ENCODE data around the gene DTNA.

Gene DTNA

GRCh38 chr18:34726286-34727004 lies 16.3 kb downstream of the DTNA start:
- Histone ChIP-seq H4K20me1 (ENCODE audit: insufficient read depth) (no peaks in the 10 kb centered on the region), H3K9ac (no peak overlapping the region), H3K4me3 (IDR thresholded peaks at IDR 0.05; ENCODE audit: insufficient read depth, low read depth, low read length) (no peak overlapping the region), H2AFZ (ENCODE audit: low read depth) (no peak overlapping the region), H3K4me2 (no peak overlapping the region), H3K27ac (no peak overlapping the region), H3K36me3 (ENCODE audit: insufficient read depth) (no peaks in the 10 kb centered on the region), H3K79me2 (ENCODE audit: insufficient read depth, low read depth) (no peaks in the 10 kb centered on the region), H3K27me3 (ENCODE audit: insufficient read depth, low read depth) (no peaks in the 10 kb centered on the region), H3K4me1 (ENCODE audit: low read depth, poor library complexity, severe bottlenecking) (no peaks in the 10 kb centered on the region)
- TF ChIP-seq CTCF (conservative IDR thresholded peaks at IDR 0.05; ENCODE audit: low read depth, low read length): no peak

DNA sequence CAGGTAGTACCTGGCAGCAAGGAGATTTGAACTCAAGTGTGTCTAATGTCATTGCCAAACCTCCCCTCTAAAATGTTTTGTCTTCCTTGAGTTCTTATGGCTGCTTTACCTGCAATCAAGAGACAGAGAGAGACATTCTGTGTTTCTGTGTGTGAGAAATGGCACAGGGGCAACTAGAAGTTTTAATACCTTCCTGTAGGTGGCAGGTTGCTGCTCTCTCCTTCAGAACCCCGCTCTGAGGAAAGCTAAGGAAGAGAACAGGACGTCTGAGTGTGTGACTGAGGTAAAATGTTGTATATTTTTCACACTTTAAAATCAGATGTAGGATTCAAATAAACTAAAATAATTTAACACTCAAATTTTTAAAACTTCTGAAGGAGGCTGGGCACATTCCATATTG lies 19.2 kb downstream of the DTNA start:
- Histone ChIP-seq H2AFZ (ENCODE audit: low read depth) (no peak overlapping the region), H3K4me2 (no peak overlapping the region), H3K4me1 (ENCODE audit: low read depth, poor library complexity, severe bottlenecking) (no peaks in the 10 kb centered on the region), H3K79me2 (ENCODE audit: insufficient read depth, low read depth) (no peaks in the 10 kb centered on the region), H4K20me1 (ENCODE audit: insufficient read depth) (no peaks in the 10 kb centered on the region), H3K27ac (no peak overlapping the region), H3K9ac (no peak overlapping the region), H3K27me3 (ENCODE audit: insufficient read depth, low read depth) (no peaks in the 10 kb centered on the region), H3K4me3 (IDR thresholded peaks at IDR 0.05; ENCODE audit: insufficient read depth, low read depth, low read length) (no peak overlapping the region), H3K36me3 (ENCODE audit: insufficient read depth) (no peaks in the 10 kb centered on the region)
- TF ChIP-seq CTCF (conservative IDR thresholded peaks at IDR 0.05; ENCODE audit: low read depth, low read length): peak; percentile 39

DNA sequence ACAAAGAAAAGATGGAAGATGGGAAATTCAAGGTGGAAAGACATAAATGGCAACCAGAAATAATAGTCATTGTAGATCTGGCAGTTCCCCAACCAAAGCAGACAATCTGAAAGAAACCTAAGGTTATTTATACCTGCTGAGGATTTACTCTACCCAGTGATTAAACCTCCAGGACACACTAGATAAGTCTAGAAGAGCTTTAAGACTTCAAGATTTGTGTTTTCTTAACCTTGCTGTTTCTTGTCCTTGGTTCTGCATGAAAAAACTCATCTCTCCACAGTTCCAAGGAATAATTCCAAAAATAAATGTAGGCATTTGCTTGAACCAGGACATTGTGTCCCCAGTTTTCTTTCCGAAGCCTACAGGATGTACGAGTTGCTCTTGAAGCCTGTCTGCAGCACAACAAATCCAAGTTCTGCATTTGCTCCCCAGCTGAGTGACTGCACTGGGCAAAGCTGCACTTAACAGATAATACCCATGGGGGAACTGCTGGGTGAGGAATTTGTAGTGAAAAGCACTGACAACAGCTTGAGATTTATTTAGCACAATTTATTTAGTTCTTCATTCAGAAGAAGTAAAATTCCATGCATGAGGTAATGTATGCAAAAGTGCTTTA lies 19.8 kb downstream of the DTNA start:
- TF ChIP-seq CTCF (conservative IDR thresholded peaks at IDR 0.05; ENCODE audit: low read depth, low read length): no peak

GRCh38 chr18:34730774-34731173 lies 20.7 kb downstream of the DTNA start:
- H3K27me3 ChIP-seq (ENCODE audit: insufficient read depth, low read depth): no peaks in the 10 kb centered on the region
- no peaks in the 10 kb centered on the region for H3K79me2 ChIP-seq (ENCODE audit: insufficient read depth, low read depth)
- H3K4me3 ChIP-seq (IDR thresholded peaks at IDR 0.05; ENCODE audit: insufficient read depth, low read depth, low read length): no peak overlapping the region
- no peak overlapping the region for H3K4me2 ChIP-seq
- H4K20me1 ChIP-seq (ENCODE audit: insufficient read depth): no peaks in the 10 kb centered on the region; the same call in 1 of the 2 replicates
- no peak overlapping the region for H2AFZ ChIP-seq (ENCODE audit: low read depth)
- no peak for TF ChIP-seq CTCF (conservative IDR thresholded peaks at IDR 0.05; ENCODE audit: low read depth, low read length)
- H3K9ac ChIP-seq: no peak overlapping the region
- H3K27ac ChIP-seq: no peak overlapping the region
- H3K36me3 ChIP-seq (ENCODE audit: insufficient read depth): no peaks in the 10 kb centered on the region
- no peaks in the 10 kb centered on the region for H3K4me1 ChIP-seq (ENCODE audit: low read depth, poor library complexity, severe bottlenecking)

More for the DNA sequence above, 19.8 kb downstream of the DTNA start:
- H3K4me2 ChIP-seq: no peak overlapping the region
- H3K79me2 ChIP-seq (ENCODE audit: insufficient read depth, low read depth): no peaks in the 10 kb centered on the region
- no peak overlapping the region for H2AFZ ChIP-seq (ENCODE audit: low read depth)
- no peaks in the 10 kb centered on the region for H3K27me3 ChIP-seq (ENCODE audit: insufficient read depth, low read depth)
- no peaks in the 10 kb centered on the region for H4K20me1 ChIP-seq (ENCODE audit: insufficient read depth)
- H3K9ac ChIP-seq: no peak overlapping the region
- H3K27ac ChIP-seq: no peak overlapping the region
- H3K36me3 ChIP-seq (ENCODE audit: insufficient read depth): no peaks in the 10 kb centered on the region
- H3K4me1 ChIP-seq (ENCODE audit: low read depth, poor library complexity, severe bottlenecking): no peaks in the 10 kb centered on the region
- no peak overlapping the region for H3K4me3 ChIP-seq (IDR thresholded peaks at IDR 0.05; ENCODE audit: insufficient read depth, low read depth, low read length)

All from KMS-11 (cell line).